Activated T-cell treated with anti-CD3 and anti-CD28 coated beads, Interleukin-2, amount 50 U/mL, for 72 hours (primary cell): ENCODE measurements around the gene SYCE1L. TPM values are rescaled to one million over a fixed set of nuclear protein-coding genes. Genes with fewer than 3 reads are reported as not detected.
A peak's percentile ranks its signal among the peaks of the same experiment; 100 is the strongest.

Experiments
- ATAC-seq, 2 donors: fragments of 150-1000 bp; cut with Tn5 transposase; replicated peaks in 1 of 2; 2 replicates each; pipeline ENCODE4 v1.10.0; 2021; ENCODE audit warnings: moderate library complexity in 2 of 2, mild to moderate bottlenecking in 1 of 2
- DNase-seq, 2 donors: peaks; one replicate each; pipeline ENCODE4 v3.0.0; 2021 to 2022; ENCODE audit warnings: mixed read lengths in 1 of 2
- H3K27ac Mint-ChIP-seq: one replicate; pipeline ENCODE4 v1.8.0; 2022; ENCODE audit warnings: mild to moderate bottlenecking, moderate library complexity, mixed read lengths
- H3K27me3 Mint-ChIP-seq: one replicate; pipeline ENCODE4 v1.8.0; 2022; ENCODE audit warnings: low read depth, mixed read lengths
- H3K36me3 Mint-ChIP-seq, 2 donors: one replicate each; pipeline ENCODE4 v1.8.0; 2022; ENCODE audit warnings: mixed read lengths in 2 of 2, mild to moderate bottlenecking in 1 of 2; ENCODE audit not compliant: insufficient read depth in 2 of 2
- H3K4me1 Mint-ChIP-seq: one replicate; pipeline ENCODE4 v1.8.0; 2022; ENCODE audit warnings: low read depth, mixed read lengths
- H3K4me3 Mint-ChIP-seq, 2 donors: one replicate each; pipeline ENCODE4 v1.8.0; 2022; ENCODE audit warnings: mild to moderate bottlenecking in 2 of 2, mixed read lengths in 2 of 2, moderate library complexity in 2 of 2
- H3K9me3 Mint-ChIP-seq, 2 donors: one replicate each; pipeline ENCODE4 v1.8.0; 2022; ENCODE audit warnings: mixed read lengths in 2 of 2
- total RNA-seq, 2 donors: library from RNA; stranded (reverse); gene quantifications; one replicate each; pipeline ENCODE4 v1.2.3, GENCODE V29; 2022

Gene SYCE1L
- total RNA-seq, 2 donors from 2014 or later = 2.9 to 4.3 TPM

GRCh38 chr16:77212741-77213541 lies 13.7 kb downstream of the SYCE1L start:
- no peaks in the 10 kb centered on the region for H3K9me3 Mint-ChIP-seq
- peak; percentile 84 to 87 for ATAC-seq
- H3K27ac Mint-ChIP-seq = no peak overlapping the region
- peaks cover 15% of the 10 kb centered on the region for H3K4me1 Mint-ChIP-seq
- H3K36me3 Mint-ChIP-seq = no peaks in the 10 kb centered on the region
- peak overlapping the region; percentile 78 to 84 for H3K4me3 Mint-ChIP-seq
- H3K27me3 Mint-ChIP-seq = no peaks in the 10 kb centered on the region
- DNase-seq = peak; percentile 79 to 85

- H3K27me3 Mint-ChIP-seq = no peaks in the 10 kb centered on the region
- peak overlapping the region; percentile 78 to 84 for H3K4me3 Mint-ChIP-seq
- no peaks in the 10 kb centered on the region for H3K9me3 Mint-ChIP-seq
- ATAC-seq = no peak
- H3K36me3 Mint-ChIP-seq = no peaks in the 10 kb centered on the region
- H3K4me1 Mint-ChIP-seq = peaks cover 15% of the 10 kb centered on the region
- DNase-seq = no peak
- H3K27ac Mint-ChIP-seq = no peak overlapping the region
Measured at GRCh38 chr16:77213542-77214106, 14.4 kb downstream of the SYCE1L start.

DNA sequence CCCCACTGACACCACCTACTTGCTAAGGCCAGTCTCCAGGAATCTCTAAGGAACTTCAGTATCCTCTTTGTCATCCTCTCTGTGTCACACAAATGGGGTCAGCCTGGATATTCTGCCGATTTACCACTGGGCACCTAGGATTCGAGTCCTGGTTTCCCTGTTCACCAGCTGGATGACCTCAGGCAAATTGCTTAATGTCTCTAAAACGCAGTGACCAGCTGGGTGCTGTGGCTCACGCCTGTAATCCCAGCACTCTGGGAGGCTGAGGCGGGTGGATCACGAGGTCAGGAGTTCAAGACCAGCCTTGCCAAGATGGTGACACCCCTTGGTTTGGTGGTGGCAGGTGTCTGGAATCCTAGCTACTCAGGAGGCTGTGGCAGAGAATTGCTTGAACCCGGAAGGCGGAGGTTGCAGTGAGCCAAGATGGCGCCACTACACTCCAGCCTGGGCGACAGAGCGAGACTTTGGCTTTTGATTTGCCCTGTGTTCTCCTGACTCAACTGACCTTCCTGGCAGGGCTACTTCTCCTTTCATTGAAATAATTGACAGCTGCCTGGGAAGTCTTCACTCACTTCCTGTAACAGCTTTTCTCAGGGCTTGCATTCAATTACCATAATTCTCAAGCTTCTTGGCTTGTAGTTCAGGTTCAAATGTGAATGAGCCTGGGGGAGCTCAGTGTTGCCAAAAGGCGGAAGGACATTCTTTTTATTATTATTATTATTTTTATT lies 15.4 kb downstream of the SYCE1L start:
- Mint-ChIP-seq H3K27ac (no peak overlapping the region), H3K36me3 (no peaks in the 10 kb centered on the region)

DNA sequence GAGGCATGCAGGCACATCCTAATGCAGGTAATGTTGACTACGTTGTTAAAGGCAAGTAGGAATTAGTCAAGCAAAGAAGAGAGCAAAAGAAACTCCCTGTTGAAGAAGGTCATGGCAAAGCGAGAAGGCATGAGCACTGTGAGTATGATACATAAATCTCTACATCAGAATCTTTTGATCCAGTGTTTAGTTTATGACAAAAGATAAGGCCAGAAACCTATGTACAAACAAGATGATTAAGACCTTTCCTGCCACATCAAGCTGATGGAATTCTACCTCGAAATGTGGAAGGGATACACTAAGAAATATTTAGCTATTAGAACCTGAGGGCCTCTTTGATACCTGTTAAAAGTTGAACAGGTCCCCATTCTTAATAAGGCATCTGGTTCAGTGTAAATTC lies 20.2 kb downstream of the SYCE1L start:
- H3K9me3 Mint-ChIP-seq = no peaks in the 10 kb centered on the region
- H3K4me3 Mint-ChIP-seq = no peak overlapping the region
- ATAC-seq (no peak), DNase-seq (no peak)
- no peak overlapping the region for H3K27ac Mint-ChIP-seq
- H3K4me1 Mint-ChIP-seq = no peaks in the 10 kb centered on the region
- no peaks in the 10 kb centered on the region for H3K27me3 Mint-ChIP-seq
- no peaks in the 10 kb centered on the region for H3K36me3 Mint-ChIP-seq

More for the DNA sequence above, 15.4 kb downstream of the SYCE1L start:
- no peaks in the 10 kb centered on the region for H3K27me3 Mint-ChIP-seq
- H3K4me3 Mint-ChIP-seq = no peak overlapping the region
- ATAC-seq = no peak
- H3K9me3 Mint-ChIP-seq = no peaks in the 10 kb centered on the region
- H3K4me1 Mint-ChIP-seq = peaks cover 15% of the 10 kb centered on the region
- DNase-seq = no peak

DNA sequence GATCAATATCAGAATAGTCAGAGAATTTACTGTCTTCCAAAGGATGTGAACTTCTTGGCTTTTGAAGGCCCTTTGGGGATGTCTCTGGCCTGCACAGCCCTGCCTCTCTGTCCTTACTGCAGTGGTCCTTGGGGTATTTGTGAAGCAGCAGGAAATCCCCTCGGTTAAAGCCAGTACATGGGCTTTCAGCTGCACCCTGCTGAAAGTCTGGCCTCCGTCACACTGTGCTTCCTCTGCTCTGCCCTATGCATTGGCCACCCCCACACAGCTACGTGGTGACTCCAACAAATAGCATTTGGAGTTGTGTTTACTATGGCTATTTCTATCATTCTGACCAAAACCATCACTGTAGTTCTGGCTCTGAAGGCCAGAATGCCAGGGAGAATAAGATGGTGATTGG lies 21.2 kb downstream of the SYCE1L start:
- Mint-ChIP-seq H3K27ac (no peak overlapping the region), H3K4me3 (no peak overlapping the region)
- ATAC-seq = no peak

DNA sequence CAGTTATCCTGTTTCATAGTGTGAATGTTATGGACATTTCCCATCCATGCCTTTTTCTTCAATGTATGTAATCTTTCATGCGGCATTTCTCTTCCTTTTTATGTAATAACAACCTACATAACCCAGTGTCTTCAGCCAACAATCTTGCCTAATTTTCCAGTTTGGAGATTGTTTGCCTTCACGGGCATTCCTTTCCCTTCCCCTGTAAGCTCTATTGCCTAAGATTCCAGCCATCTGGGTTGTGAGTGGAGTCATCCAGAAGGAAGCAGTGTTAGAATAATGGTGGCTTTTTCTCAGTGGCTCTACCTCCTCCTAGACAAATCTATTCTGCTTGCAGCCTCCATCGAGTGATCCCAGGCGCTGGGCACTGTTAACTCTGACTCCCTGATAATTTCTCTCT lies 22.3 kb downstream of the SYCE1L start:
- ATAC-seq (no peak), DNase-seq (no peak)
- Mint-ChIP-seq H3K27me3 (no peaks in the 10 kb centered on the region), H3K36me3 (no peaks in the 10 kb centered on the region), H3K27ac (no peak overlapping the region), H3K4me1 (no peaks in the 10 kb centered on the region), H3K4me3 (no peak overlapping the region), H3K9me3 (no peaks in the 10 kb centered on the region)

More for the DNA sequence above, 21.2 kb downstream of the SYCE1L start:
- no peak for DNase-seq
- Mint-ChIP-seq H3K9me3 (no peaks in the 10 kb centered on the region), H3K36me3 (no peaks in the 10 kb centered on the region), H3K27me3 (no peaks in the 10 kb centered on the region), H3K4me1 (no peaks in the 10 kb centered on the region)

GRCh38 chr16:77223184-77223583 lies 24.0 kb downstream of the SYCE1L start:
- DNase-seq = peak; percentile 29 to 44
- no peak for ATAC-seq
- H3K27ac Mint-ChIP-seq = no peak overlapping the region
- no peaks in the 10 kb centered on the region for H3K9me3 Mint-ChIP-seq
- no peak overlapping the region for H3K4me3 Mint-ChIP-seq
- no peaks in the 10 kb centered on the region for H3K36me3 Mint-ChIP-seq
- peaks cover 11% of the 10 kb centered on the region for H3K4me1 Mint-ChIP-seq
- no peaks in the 10 kb centered on the region for H3K27me3 Mint-ChIP-seq

DNA sequence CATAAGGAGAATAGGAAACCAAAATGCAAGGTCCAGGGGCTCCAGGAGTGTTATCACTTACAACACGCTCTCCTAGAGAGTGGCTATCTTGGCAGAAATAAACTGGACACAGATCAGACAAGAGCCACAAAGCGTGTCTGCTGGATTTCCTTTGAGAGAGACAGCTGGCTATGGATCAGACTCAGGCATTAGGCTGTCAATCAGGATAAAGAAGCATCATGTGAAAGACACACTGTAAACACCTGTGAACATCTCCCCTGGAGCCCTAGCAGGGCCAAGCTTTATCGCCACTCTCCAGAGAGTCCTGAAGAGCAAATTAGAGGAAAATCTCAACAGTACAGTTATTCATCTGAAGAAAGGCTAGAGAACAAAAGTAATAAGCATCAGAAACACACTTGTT lies 26.0 kb downstream of the SYCE1L start:
- Mint-ChIP-seq H3K27me3 (peaks cover 6% of the 10 kb centered on the region), H3K27ac (no peak overlapping the region), H3K36me3 (no peaks in the 10 kb centered on the region), H3K4me3 (no peak overlapping the region), H3K9me3 (no peaks in the 10 kb centered on the region), H3K4me1 (peaks cover 17% of the 10 kb centered on the region)
- DNase-seq (no peak), ATAC-seq (no peak)

DNA sequence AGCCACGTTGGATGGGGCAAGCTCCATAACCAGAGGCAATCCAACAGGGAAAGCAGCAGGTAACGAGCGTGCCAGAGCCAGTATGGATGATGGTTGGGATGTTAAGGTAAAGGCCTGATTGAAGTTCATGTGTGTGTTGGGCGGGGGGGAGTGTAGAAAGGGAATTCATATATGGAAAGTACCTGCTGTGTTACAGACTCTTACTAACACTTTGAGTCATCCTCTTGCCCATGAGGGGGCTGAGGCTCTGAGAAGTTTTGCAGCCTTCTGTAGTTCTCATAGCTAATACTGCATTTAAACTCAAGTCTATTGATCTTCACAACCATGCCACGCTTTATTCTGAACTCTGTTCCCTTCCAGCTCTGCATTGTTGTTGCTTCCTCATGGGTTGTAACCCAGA lies 28.5 kb downstream of the SYCE1L start:
- Mint-ChIP-seq H3K4me1 (peaks cover 17% of the 10 kb centered on the region), H3K9me3 (no peaks in the 10 kb centered on the region), H3K27me3 (peaks cover 13% of the 10 kb centered on the region), H3K36me3 (no peaks in the 10 kb centered on the region), H3K27ac (no peak overlapping the region), H3K4me3 (no peak overlapping the region)
- peak; percentile 83 to 94 for ATAC-seq
- peak; percentile 15 to 19 for DNase-seq

DNA sequence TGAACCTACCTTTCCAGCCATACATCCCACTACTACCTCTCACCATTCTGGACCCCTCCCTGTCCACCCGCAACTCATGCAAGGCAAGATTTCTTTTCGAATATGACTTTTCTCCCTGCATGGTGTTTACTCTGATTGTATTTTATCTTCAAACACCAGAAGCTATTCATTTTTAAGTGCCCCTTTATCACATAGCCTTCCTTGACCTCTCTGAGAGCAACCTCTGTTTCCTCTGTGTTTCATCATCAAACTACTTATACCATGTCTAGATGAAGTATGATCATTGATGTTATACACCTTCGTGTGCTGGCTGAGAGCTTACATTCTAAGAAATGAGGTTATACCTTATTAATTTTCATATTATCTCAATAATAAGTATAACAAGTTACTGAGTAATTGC lies 31.8 kb downstream of the SYCE1L start:
- no peaks in the 10 kb centered on the region for H3K36me3 Mint-ChIP-seq
- no peak for ATAC-seq
- no peak overlapping the region for H3K4me3 Mint-ChIP-seq

GRCh38 chr16:77233799-77234519 lies 34.8 kb downstream of the SYCE1L start:
- Mint-ChIP-seq H3K4me3 (no peak overlapping the region), H3K4me1 (peaks cover 6% of the 10 kb centered on the region), H3K9me3 (no peaks in the 10 kb centered on the region), H3K27ac (no peak overlapping the region), H3K27me3 (peaks cover 39% of the 10 kb centered on the region), H3K36me3 (no peaks in the 10 kb centered on the region)
- ATAC-seq (no peak), DNase-seq (no peak)

More for the DNA sequence above, 31.8 kb downstream of the SYCE1L start:
- H3K9me3 Mint-ChIP-seq = no peaks in the 10 kb centered on the region
- peaks cover 19% of the 10 kb centered on the region for H3K4me1 Mint-ChIP-seq
- peaks cover 33% of the 10 kb centered on the region for H3K27me3 Mint-ChIP-seq
- H3K27ac Mint-ChIP-seq = no peak overlapping the region
- DNase-seq = no peak

DNA sequence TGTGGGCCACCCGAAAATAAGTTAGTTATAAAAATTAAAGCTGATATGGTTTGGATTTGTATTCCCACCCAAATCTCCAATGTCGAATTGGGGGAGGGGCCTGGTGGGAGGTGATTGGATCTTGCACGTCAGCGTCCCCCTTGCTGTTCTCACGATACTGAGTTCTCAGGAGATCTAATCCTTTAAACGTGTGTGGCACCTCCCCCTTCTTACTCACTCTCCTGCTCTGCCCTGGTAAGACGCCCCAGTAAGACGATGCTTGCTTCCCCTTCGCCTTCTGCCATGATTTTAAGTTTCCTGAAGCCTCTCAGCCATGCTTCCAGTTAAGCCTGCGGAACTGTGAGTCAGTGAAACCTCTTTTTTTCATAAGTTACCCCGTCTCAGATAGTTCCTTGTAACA lies 35.4 kb downstream of the SYCE1L start:
- peaks cover 39% of the 10 kb centered on the region for H3K27me3 Mint-ChIP-seq
- no peaks in the 10 kb centered on the region for H3K9me3 Mint-ChIP-seq
- ATAC-seq = no peak
- H3K36me3 Mint-ChIP-seq = no peaks in the 10 kb centered on the region
- no peak for DNase-seq
- H3K4me3 Mint-ChIP-seq = no peak overlapping the region
- peaks cover 6% of the 10 kb centered on the region for H3K4me1 Mint-ChIP-seq
- no peak overlapping the region for H3K27ac Mint-ChIP-seq

DNA sequence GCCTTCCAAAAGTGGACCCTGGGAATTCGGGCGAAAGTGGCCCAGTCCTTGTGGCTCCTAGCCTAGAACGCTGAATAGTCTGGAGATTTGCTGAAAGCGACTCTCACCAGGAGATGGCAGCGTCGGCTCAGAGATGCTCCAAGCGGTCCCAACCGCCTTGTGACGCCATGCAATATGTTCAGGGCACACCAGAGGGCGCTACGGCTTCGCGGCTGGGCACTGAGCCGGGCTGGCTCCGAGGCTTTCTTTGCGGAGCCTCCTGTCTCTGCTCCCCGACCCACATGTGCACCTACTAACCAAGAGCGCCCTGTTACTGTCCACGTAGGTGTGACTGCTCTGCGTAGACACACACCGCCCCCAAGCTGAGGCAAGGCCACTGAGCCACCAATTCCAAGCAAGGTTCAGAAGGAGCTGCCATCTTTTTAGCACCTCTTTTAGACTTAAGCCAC lies 36.9 kb downstream of the SYCE1L start:
- Mint-ChIP-seq H3K27me3 (peaks cover 33% of the 10 kb centered on the region), H3K36me3 (no peaks in the 10 kb centered on the region), H3K9me3 (no peaks in the 10 kb centered on the region), H3K4me1 (peaks cover 6% of the 10 kb centered on the region), H3K4me3 (peak overlapping the region; percentile 14 to 46), H3K27ac (no peak overlapping the region)
- ATAC-seq (peak; percentile 97 to 98), DNase-seq (peak; percentile 87 to 89)
